GM19324 (cell line): ENCODE data around the gene KLK4.

Source experiments
- ATAC-seq: cut with Tn5 transposase; IDR thresholded peaks from one replicate; pipeline ENCODE4 v1.9.1; 2021; ENCODE audit warnings: mild to moderate bottlenecking, moderate library complexity; ENCODE audit not compliant: unreplicated experiment, low FRiP score

KLK4 gene, protein sequence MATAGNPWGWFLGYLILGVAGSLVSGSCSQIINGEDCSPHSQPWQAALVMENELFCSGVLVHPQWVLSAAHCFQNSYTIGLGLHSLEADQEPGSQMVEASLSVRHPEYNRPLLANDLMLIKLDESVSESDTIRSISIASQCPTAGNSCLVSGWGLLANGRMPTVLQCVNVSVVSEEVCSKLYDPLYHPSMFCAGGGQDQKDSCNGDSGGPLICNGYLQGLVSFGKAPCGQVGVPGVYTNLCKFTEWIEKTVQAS

DNA sequence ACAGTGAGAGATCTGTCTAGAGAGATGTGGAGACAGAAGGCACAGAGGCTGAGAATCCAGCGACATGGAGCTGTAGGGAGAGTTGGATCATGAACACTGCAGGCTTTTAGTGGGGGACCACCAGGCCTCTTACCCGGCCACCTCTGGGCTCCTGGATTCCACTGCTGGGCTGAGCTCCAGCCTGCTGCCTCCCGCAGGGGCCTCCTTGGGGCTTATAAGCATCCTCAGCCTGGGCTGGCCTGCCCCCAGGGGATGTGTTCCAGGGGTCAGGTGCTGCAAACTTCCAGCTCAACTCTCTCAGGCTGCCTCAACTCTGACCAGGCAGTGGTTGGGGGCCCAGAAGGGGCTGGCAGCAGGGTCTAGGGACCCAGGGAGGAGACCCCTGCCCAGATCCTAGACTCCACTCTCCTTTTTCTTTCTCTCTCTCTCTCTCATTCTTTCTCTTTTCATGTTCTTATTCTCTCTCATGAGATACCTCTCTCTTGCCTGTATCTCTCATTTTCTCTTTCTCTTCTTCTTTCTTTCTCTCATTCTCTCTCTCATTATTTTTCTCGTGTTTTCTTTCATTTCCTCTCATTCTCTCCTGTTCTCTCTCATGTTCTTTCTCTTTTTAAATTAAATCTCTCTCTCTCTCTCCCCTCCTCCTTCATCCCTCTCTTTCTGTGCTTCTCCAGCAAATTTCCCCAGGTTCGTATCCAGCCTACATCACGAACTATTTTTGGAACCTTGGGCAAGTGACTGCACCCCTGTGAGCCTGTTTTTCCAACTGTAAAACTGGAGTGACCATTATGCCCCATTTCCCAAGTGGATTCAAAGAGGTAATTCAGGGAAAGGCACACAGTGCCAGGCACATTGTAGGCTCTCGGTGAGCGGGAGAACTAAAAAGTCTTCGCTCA is at the start of gene KLK4:
Gene KLK4, minus strand, starts transcription at position 190 of the 896 bp plus-strand sequence. CDS start 657 bp downstream, outside the sequence.
- ATAC-seq, result no peak

DNA sequence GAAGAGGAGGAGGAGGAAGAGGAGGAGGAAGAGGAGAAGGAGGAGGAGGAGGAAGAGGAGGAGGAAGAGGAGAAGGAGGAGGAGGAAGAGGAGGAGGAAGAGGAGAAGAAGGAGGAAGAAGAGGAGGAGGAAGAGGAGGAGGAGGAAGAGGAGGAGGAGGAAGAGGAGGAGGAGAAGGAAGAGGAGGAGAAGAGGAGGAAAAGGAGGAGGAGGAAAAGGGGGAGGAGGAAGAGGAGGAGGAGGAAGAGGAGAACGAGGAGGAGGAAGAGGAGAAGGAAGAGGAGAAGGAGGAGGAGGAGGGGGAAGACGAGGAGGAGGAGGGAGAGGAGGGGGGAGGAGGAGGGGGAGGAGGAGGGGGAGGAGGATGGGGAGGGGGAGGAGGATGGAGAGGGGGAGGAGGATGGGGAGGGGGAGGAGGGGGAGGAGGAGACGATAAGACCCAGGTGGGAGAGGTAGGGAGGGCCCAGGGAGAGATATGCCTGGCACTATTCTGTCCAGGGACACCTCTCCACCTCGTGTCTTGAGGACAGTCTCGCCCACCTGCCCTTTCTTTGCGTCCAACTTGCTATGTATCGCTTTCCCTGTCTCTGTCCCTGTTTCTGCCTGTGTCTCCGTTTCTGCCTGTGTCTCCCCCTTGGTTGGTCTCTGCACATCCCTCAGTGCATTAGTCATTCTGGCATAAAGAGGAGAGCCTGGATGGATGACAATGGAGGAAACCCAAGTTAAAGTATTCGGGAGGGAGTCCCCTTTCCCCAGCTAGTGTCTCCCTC is 48.7 kb upstream of the KLK4 start:
- no peak for ATAC-seq

DNA sequence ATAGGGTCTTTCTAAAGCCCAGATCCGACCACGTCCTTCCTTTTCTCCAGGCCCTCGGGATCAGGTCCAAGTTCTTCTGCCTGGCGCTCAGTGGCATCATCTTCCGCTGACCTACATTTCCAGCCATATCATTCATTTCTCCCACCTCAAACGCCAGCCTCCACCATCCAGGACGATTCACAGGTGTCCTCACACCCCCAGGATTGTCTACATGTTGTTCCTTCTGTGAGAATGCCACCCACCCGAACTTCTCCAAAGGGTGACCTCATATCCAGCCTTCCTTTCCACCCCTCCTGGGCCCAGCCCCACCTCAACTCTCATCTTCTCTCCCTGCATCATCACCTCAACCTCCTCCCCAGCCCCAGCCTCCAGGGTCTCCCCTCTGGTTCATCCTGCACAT is 46.4 kb upstream of the KLK4 start:
- ATAC-seq, result no peak

DNA sequence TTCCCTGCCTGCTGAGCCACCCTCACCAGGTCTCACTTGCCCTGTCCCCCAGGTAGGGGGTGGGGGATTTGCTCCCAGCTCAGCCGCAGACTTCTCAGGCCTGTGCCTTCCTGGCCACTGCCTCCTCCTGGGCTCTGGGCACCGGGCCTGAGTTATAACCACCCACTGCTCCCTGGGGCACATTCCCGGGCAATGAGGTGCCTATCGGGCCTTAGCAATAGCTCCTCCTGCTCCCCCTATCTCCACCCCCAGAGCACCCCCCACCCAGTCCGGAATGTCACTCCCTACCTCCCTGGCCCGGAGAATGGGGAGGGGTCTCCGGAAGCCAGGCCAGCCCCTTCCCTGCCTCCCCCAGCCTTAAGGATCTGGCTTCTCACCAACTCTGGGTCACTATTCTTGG is 41.7 kb upstream of the KLK4 start, which contains the start of gene KLK5:
Gene KLK5, minus strand, starts transcription at position 129 of the 400 bp plus-strand sequence. CDS start 381 bp downstream, outside the sequence.
- ATAC-seq, result no peak

DNA sequence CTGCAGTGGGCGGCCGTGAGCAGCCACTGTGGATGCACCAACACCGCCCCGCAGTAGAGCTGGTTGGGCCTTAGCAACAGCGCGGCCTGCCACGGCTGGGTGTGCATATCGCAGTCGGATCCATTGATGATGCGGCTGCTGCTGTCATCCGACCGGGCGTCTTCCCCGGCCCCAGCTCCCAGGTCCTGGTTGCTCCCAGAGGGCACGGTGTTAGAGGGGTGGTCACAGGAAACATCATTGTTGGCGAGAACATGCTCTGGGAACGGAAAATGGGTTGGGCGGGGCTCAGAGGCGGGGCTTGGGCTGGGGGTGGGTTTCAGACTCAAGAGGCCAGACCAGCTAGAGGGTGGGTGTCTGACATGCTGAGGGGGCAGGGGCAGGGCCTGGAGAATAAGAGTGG is 38.7 kb upstream of the KLK4 start:
- no peak for ATAC-seq

DNA sequence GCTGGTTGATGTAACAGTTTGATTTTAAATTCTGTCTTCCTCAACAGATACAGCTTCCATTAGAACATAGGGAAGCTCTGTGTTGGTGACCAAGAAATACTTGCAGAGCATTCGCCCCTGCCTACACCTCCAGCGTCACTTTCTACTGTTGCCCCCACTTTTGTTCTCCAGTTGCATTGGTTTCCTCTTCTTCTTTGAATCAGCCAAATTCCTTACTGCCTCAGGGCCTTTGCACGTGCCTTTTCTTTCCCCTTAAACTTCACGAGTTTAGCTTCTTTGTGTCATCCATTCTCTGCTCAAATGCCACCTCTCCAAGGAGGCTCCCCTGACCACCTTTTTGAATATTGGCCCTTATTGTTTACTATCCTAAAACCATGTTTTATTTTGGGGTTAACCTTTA is 35.9 kb upstream of the KLK4 start:
- no peak for ATAC-seq

DNA sequence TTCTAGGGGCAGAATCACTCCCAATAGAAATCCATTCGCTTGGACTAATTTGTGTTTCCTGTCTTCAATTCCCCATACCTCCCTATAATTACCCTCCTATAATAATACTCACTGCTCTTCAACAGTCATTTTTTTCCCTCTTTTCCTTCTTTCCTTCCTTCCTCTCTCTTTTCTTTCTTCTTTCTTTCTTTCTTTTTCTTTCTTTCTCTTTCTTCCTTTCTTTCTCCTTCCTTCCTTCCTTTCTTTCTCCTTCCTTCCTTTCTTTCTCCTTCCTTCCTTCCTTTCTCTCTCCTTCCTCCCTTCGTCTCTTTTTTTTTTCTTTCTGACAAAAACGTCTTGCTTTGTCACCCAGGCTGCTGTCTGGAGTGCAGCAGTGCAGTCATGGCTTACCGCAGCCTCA is 33.6 kb upstream of the KLK4 start:
- ATAC-seq, result no peak

DNA sequence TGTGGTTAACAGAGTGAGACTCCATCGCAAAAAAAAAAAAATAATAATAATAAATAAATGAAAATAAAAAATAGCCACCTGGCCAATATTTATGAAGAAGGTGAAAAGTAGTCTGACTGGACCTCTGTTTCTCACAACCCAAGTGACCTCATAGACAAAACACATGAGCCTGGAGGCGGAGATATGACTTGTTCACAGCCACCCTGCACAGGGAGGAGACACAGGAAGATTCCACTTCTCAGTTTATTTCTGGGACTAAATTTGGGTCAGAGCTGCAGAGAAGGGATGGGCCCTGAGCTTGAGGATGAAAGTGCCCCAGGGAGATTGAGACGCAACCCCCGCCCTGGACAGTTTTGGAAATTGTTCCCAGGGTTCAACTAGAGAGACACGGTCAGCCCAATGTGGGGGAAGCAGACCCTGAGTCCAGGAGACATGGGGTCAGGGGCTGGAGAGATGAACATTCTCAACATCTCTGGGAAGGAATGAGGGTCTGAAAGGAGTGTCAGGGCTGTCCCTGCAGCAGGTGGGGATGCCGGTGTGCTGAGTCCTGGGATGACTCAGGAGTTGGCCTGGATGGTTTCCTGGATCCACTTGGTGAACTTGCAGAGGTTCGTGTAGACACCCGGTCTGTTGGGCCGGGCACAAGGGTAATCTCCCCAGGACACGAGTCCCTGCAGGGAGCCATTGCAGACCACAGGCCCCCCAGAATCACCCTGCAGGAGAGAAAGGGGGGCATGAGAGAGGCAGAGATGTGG is 32.1 kb upstream of the KLK4 start:
- ATAC-seq, result no peak

DNA sequence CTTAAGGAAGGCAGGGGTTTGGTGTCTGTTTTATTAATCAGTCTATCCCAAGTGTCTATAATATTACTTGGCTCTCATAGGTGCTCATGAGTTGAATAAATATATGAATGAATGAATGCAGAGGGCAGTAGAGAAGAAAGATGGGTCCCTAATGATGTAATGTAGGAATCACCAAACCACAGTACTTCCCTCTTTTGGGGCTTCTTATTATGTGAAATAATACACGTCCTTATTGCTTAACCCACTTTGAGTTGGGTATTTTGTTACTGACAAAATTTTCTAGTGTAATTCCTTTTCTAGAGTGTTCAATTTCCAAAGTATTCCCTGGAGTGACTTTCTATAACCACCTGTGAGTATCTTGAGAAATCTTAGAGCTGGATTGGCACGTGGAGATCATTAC is 28.4 kb upstream of the KLK4 start:
- ATAC-seq, result no peak

DNA sequence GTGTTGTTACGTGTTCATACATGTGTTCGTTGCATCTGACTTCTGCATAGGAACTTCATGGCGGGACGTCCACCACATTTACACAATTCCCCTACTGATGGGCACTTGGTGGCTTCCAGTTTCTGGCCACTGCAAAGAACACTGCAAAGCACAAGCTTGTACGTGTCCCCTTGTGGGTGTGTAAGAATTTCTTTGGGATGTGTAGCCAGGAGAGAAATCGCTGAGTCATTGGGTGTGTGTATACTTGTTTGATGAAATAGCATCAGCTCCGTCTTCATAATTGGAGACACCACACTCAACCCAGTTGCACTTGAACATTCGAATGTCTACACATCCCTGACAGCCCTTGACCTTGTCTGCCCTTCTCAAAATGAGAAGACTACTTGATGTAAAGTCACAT is 22.4 kb upstream of the KLK4 start:
- no peak for ATAC-seq

DNA sequence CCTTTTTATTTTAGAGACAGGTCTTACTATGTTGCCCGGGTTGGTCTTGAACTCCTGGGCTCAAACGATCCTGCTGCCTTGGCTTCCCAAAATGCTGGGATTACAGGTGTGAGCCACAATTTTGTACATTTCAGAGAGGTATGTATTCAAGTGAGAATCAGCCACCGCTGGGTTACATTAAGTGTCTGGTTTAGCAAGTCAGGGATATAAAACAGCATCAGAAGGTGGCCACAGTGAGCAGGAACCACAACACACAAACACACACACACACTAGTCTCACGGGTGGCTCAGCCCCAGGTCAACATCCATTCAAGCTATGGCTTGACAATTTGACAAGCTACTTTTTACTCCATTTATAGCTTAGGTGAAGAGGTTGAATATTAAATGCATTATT is 21.5 kb upstream of the KLK4 start:
- ATAC-seq, result no peak

DNA sequence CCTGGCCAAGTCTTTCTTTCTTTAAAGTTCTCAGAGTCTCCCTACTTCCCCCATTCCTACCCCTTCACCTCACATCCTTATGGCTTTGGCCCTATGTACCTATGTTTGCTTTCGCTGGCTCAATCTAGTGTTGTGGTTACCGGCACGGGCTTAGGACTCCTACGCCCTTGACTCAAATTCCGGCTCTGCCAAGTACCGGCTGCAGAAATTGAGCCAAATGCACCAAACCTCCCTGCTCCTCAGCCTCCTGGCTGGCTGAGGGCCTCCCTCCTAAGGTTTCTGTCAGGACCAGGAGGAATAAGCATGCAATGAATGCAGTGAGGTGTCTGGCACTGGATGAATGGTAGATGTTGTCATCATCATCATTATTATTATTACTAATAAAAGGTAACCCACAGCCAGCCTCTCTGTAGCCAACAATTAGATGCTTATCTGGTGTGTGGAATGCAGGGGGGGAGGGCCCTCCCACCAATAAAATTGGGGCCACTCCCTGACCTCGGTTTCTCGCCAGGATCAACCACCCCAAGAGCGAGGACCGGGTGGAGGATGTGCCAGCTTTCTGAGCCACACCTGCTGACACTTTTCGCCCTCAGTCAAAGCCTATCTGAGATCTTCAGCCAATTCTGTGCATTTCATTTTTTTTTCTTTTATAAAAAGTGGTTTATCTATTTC is 21.0 kb upstream of the KLK4 start:
- ATAC-seq, result no peak

DNA sequence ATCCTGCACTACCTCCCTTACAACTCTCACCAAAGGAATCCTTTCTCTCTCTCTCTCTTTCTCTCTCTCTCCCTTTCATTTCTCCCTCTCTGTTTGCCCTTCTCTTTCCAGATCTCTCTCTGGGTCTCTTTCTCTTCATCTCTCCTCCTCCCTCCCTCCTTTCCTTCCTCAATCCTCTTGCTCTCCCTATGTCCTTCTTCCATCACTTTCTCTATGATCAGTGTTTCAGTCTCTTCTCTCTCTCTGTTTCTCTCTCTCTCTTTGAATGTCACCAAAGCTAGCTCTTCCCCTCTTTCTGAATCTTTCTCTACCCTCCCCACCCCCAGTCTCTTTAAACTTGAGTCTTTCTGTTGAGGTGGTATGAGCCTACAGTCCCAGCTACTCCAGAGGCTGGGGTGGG is 19.8 kb upstream of the KLK4 start:
- ATAC-seq, result no peak

DNA sequence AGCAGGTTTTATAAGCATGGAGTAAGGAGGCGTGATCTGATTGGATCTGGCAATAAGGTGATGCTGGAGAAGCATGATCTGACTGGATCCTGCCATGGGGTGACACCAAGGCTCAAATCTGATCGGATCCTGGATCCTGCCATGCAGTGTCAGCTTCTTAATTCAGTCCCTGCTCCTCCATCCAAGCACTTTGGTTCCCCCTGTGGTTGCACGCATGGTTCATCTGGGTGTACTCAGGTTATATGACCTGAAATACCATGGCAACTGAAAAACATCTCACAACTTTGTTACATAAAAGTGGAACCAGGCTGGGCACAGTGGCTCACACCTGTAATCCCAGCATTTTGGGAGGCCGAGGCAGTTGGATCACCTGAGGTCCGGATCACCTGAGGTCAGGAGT is 17.6 kb upstream of the KLK4 start:
- ATAC-seq, result no peak

DNA sequence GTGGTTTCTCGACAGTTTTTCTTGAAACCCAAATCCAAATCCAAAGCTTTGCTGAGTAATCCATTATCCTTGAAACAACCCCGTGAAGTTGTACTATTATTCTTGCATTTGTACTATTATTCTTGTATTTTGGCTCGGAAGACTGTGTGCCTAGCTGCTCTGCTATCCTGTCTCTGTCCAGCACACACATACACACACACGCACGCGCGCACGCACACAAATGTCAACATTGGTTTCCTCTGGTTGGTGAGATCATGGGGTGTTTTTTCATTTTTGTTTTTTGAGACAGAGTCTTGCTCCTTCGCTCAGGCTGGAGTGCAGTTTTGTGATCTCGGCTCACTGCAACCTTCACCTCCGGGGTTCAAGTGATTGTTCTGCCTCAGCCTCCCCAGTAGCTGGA is 14.9 kb upstream of the KLK4 start:
- no peak for ATAC-seq

DNA sequence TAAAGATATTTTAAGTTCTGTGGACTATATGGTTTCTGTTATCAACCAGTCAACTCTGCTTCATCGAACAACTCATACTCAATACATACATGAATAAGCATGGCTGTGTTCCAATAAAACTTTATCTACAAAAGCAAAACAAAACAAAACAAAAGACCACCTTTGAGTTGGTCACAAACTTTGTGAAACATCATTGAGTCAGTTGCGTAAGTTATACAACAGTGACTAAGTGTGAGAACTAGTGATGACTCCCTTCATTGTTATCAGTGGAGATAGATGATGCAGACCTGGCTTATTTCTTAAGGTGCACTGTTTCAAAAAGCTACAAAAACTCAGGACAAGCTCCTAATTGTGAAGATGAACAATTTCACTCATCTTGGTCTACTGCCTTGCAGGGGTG is 14.5 kb upstream of the KLK4 start:
- ATAC-seq, result no peak

DNA sequence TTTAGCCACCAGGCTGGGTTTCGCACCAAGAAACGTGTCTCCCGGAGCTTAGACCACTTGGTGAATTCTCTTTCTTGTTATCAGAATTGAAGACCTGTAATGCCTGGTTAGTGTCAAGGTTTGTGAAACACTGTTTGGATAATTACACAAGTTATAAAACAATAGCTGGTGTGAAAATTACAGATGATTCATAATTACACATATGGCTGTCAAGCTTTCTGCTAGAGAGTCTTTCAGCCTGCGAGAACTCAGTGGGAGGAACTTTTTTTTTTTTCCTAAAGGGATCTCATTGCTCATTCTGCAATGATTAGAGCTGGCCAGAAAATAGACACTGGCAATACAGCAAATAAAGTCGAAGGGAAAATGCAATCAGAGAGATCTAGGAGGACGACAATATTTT is 13.4 kb upstream of the KLK4 start:
- no peak for ATAC-seq

DNA sequence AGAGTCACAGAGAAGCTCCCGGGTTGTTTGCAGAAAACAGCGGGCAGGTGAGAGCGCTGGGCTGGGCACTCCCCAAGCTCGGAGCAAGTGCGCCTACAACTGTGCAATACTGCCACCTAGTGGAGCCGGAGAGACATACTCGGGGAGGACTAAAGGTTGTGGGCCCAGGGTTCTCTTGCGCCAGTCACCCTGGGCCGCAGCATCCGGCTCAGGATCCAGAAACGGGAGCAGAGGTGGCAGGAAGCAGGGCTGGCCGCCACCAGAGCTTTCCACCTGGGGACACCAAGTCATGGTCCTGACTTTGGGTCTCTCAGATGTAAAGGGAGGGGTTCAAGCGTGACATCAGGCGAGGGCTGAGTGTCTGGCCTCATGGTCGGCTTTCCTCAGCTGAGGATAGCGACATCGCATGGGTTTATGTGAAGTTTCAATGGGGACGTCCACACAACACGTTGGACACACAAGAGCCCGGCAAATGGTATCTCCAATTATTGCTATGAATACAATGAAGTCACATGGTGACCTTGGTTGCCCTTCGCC is 11.2 kb upstream of the KLK4 start:
- peak; percentile 67 for ATAC-seq

DNA sequence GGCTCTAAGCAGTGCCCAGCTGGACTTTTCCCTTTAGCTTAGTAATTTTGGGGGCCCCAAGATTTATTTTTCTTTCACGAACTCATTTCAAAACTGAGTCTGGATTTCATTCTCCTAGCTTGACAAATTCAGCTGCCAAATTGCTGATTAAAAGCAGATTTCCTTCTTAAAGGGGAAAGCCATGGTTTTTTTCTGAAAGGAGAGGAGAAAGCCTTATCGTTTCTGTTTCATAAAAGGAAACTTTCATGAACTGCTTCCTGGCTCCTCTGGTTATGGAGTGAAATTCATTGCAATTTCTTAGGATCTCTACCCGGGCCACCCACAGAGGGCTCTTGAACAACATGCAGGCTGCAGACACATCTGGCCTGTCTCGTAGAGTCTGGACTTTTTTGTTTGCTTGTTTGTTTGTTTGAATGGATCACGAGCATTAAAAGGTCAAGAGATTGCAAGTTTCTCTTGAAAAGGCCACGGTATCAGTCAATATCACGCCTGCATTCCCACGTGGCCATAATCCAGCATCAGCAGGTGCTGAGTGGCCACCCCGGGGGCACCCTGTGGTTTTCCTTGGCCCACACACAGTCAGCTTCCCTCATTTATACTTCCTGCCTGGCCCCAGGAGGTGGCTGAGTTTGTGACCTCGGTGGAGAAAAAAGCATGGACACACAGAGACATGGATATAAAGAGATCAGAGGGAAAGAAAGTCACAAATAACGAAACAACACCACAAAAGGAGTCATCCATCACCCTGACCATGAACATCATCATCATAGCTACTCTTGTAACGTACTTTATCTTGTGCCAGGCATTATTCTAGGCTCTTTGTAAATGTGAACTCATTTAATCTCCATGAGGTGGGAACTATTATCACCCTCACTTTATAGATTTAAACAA is 10.5 kb upstream of the KLK4 start:
- no peak for ATAC-seq
